IPS-15b (cell line): ENCODE measurements around the gene LKAAEAR1.
A peak's percentile ranks its signal among the peaks of the same experiment; 100 is the strongest.

Source experiments
- H3K27me3 ChIP-seq: one replicate; pipeline ENCODE4 v1.6.1; 2013; ENCODE audit warnings: low read length; ENCODE audit not compliant: control insufficient read depth, insufficient read depth
- H3K36me3 ChIP-seq: one replicate; pipeline ENCODE4 v1.6.1; 2013; ENCODE audit warnings: low read length; ENCODE audit not compliant: control insufficient read depth, insufficient read depth
- H3K4me1 ChIP-seq: one replicate; pipeline ENCODE4 v1.6.1; 2013; ENCODE audit warnings: mild to moderate bottlenecking, low read length; ENCODE audit not compliant: control insufficient read depth, insufficient read depth
- H3K4me3 ChIP-seq: one replicate; pipeline ENCODE4 v1.5.1; 2013; ENCODE audit warnings: low read depth, low read length
- H3K9ac ChIP-seq: one replicate; pipeline ENCODE4 v1.6.1; 2013; ENCODE audit warnings: low read depth, mild to moderate bottlenecking, low read length
- H3K9me3 ChIP-seq: one replicate; pipeline ENCODE4 v1.6.1; 2013; ENCODE audit warnings: mild to moderate bottlenecking, low read length; ENCODE audit not compliant: control insufficient read depth, insufficient read depth

The LKAAEAR1 gene

DNA sequence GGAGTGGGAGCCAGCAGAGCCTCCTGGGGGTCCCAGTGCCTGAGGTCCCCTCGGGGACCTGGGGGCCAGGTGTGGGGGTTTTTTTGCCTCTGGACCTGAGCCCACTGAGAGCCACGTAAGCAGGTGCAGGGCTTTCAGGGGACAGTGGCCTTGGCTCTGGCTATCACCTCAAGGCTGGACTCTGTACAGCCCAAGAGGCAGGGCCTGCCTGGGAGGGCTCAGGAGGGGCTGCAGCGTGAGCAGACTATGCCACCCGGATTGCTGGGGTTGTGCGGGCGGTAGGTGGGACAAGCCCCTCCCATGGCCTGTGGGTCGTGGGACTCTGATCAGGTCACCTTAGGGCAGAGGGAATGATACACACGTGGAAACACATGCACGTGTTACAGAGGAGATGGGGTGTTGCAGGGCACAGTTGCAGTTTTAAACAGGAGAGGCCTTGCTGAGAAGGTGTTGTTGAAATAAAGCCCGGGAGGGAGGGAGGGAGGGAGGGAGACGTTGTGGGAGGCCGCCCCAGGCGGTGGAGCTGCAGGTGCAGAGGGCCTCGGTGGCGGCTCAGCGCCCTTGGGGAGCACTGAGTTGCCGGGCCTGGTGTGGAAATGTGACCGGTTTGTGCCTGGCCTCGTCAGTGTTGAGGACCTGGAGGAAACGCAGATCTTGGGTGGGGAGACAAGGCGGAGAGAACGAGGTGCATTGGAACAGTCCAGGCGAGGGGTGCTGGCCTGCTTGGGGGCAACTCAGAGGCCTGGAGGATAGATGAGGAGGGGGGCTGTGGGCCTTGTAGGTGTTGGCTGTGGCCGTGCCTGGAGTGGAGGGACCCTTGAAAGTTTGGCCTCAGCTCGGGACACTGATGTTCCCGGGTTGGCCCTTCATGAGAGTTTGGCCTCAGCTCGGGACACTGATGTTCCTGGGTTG lies 18.9 kb downstream of the LKAAEAR1 start:
- Histone ChIP-seq H3K9ac (no peak overlapping the region), H3K9me3 (no peaks in the 10 kb centered on the region), H3K36me3 (peaks cover 6% of the 10 kb centered on the region), H3K4me3 (no peak overlapping the region), H3K4me1 (peaks cover 2% of the 10 kb centered on the region), H3K27me3 (no peaks in the 10 kb centered on the region)

DNA sequence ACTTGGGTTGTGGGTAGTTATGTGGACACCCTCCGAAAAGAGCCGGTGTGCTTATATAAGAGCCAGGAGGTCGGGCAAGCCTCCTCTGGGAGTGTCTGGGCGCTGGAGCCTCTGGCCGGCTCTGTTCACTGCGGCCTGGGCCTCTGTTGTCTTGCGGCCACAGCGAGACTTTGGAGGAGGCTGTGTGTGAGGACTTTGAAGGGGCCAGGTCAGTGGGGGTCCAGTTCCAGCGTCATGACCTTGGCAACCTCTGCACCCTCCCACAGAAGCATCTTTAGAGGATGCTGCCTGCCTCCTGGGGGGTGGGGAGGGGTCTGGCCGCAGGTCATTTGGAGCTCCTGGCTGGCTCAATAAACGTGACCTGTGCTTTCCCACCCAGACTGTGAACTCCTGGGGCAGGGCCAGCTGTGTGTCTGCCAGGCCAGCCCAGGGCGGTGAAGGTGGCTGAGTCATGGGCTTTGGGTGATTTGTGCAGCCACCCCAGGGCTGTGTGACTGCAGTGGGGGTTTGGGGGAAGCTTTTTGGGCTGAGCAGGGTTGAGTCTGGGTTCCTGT lies 20.0 kb downstream of the LKAAEAR1 start:
- Histone ChIP-seq H3K27me3 (no peaks in the 10 kb centered on the region), H3K9me3 (no peaks in the 10 kb centered on the region), H3K4me1 (peaks cover 2% of the 10 kb centered on the region), H3K9ac (no peak overlapping the region), H3K4me3 (peak overlapping the region; percentile 75), H3K36me3 (peaks cover 3% of the 10 kb centered on the region)

DNA sequence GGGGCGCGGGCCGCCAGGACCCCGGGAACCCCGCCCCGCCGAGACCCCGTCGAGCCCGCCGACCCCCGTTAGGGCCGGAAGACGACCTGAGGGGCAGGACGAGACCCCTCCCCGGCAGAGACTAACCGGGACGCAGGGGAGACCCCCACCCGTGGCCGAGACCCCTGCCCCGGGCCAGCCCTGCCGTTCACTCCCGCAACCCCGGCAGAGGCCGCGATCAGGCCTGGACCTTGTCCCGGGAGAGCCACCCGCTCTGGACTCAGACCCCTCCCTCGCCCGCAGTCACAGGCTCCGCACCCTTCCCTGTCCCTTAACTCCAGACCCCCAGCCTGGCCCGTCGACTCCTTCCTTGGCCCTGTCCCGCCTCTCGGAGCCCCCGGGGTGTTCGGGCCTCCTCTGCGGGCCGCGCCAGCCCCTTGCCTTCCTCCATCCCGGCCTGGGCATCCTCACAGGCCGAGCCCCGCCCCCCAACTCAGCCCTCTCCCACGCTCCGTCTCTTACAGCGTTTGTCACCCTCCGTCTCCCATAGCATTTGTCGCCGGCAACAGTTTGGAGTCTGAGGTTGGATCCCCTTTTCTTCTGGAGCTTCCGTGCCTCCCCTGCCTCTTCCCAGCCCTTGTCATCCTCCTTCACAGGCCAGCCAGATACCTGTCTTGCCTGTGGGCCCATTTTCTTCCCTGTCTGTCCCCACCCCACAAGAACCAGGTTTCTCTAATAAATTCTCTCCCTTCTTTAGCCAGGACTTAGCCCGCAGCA lies 20.6 kb downstream of the LKAAEAR1 start:
- Histone ChIP-seq H3K4me1 (peaks cover 2% of the 10 kb centered on the region), H3K4me3 (peak overlapping the region; percentile 75), H3K27me3 (no peaks in the 10 kb centered on the region), H3K9me3 (no peaks in the 10 kb centered on the region), H3K9ac (no peak overlapping the region), H3K36me3 (peaks cover 3% of the 10 kb centered on the region)

DNA sequence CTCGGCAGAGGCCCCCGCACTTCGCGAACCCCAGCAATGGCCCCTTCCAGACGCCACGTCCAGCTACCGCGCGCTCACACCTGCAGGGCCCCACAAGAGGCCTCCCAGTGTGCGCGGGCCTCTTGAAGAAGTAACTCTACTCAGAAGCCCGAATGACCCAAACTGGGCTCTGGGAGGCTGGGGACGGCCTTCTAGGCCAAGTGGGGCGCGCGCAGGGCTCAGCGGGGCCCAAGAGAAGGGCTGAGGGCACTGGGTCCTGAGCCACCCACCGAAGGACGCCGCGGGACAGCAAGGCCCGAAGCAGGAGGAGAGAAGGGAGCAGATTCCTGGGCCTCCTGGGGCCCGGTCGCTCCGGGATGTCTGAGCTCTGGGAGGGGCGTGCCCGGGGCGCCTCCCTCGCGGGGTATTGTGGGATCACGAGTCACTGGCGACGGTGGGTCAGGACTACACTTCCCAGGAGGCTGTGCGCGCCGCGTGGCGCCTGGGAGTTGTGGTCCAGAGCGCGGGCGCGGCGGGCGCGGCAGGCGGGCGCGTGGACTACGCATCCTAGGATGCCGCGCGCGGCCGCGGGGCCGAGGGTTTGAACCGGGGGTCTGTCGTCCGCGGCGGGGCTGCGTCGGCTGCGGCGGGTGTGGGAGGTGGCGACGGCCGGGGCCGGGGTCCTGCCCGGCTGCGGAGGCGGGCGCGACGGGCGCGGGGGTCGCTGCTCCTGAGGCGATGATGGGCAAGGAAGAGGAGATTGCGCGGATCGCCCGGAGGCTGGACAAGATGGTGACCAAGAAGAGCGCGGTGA lies 21.4 kb downstream of the LKAAEAR1 start, which contains the start of gene TCEA2:
Gene TCEA2 (plus strand): TSS at position 603 of the 793 bp plus-strand sequence. CDS start 115 bp downstream, at position 718.
- Histone ChIP-seq H3K4me3 (peak within 1 kb of the TSS; percentile 75), H3K9me3 (no peaks in the 10 kb centered on the region), H3K9ac (peak within 1 kb of the TSS; percentile 76), H3K4me1 (no peaks in the 10 kb centered on the region), H3K36me3 (no peaks in the 10 kb centered on the region), H3K27me3 (no peaks in the 10 kb centered on the region)

DNA sequence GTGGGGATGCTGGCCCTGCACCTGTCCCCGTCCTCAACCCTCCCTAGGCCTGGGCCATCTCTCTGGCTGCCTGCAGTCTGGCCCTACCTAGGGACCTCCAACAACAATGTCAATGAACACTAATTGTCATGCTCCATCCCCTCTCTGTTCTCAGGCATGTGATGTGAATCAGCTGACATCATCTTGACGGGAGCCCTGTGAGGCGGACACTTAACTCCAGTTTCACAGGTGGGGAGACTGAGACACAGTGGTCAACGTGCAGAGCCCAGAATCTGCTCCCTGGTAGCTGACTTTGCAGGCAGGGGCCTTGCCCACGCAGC lies 22.0 kb downstream of the LKAAEAR1 start:
- Histone ChIP-seq H3K4me3 (peak overlapping the region; percentile 75), H3K9ac (peak overlapping the region; percentile 76), H3K4me1 (peaks cover 2% of the 10 kb centered on the region), H3K36me3 (no peaks in the 10 kb centered on the region), H3K9me3 (no peaks in the 10 kb centered on the region), H3K27me3 (no peaks in the 10 kb centered on the region)

DNA sequence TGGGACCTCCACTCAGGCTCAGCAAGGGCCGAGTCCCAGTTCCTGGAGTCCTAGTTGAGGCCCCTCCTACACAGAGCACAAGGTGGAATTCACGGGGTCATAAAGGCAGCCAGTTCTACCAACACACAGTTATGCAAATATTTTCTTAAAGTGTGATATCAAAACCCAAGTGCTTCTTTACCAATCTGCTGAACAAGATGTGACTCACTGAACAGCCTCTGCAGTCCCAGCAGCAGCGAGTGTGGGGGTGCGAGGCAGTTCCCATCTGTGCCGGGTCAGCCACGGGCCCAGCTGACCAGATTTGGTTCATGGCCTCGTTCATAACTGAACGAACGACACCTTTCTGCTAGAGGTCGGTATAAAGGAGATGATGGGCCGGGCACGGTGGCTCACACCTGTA lies 25.7 kb downstream of the LKAAEAR1 start:
- H3K9ac ChIP-seq, result no peak overlapping the region
- H3K9me3 ChIP-seq, result no peaks in the 10 kb centered on the region
- no peaks in the 10 kb centered on the region for H3K36me3 ChIP-seq
- H3K4me3 ChIP-seq, result no peak overlapping the region
- peaks cover 6% of the 10 kb centered on the region for H3K4me1 ChIP-seq
- H3K27me3 ChIP-seq, result peaks cover 2% of the 10 kb centered on the region

DNA sequence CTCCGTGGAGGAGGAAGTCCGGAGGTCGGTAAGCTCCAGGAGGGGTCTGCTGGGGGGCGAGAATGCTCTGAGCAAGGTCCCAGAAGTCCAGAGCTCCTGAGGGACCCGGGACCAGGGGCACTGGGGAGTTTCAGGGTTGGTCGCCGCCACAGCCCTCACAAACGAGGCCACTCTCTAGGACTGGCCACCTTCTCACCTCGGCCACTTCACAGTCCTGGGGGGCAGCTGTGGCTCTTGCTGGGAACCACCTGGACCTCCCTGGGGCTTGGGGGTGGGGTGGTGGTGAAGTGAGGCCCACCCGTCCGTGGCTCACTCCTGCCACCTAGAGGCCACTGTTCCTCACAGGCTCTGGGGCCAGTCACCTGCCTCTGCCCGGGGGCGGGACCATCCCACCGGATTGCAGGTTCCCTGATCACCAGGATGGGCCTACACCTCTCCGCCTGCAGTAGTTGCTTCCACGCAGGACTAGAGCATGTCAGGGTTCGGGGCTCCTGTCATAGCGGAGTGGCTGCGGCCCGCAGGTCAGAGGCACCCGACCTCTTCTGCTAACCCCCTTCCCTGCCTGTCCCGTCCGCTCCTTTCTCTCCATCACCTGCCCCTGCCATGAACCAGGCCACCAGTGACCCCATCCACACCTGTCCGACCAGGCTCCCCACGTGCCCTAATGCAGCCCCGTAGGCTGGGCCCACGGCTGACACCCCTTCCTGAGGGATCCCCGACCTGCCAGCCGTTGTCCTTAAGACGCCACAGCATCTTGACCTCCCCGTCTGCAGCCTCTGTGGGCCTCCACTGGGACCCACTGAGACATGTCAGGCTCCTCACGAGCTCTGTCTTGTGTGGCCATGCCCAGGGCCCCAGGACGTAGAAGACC lies 26.3 kb downstream of the LKAAEAR1 start:
- no peak overlapping the region for H3K9ac ChIP-seq
- peaks cover 6% of the 10 kb centered on the region for H3K4me1 ChIP-seq
- peaks cover 2% of the 10 kb centered on the region for H3K27me3 ChIP-seq
- no peaks in the 10 kb centered on the region for H3K9me3 ChIP-seq
- H3K4me3 ChIP-seq, result peak overlapping the region; percentile 32
- H3K36me3 ChIP-seq, result no peaks in the 10 kb centered on the region

DNA sequence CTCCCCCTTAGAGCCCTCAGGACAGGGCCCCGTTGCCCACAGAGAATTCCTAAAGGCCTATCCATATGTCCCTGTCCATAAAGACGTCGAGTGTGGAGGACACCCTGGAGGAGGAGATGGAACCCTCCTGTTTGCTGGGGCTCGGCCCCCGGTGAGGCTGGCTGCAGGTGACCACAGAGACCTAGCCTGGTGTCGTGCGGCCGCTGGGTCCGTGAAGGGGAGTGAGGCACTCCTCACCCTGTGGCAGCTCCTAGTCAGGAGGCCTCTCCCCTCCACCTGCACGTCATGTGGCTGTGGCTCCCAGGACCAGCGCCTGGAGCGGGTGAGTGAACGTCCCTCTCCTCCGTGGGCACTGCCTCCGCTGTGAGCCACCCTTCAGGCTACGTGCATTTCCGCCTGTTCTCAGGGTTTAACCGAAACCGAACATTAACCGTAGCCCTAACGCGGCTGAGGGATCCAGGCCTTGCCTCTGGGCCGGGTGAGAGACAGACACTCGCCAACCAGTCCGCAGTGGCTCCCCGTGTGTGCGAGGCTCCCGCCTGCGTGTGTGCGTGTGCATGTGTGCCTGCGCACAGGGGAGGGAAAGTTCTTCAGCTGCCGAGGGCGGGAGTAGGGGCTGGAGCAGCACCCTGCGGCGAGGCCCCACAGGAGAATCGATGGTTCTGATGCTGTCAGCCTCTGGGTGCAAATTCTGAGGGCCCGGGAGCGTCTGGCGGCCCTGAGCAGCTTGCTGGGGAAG lies 27.1 kb downstream of the LKAAEAR1 start:
- Histone ChIP-seq H3K27me3 (peaks cover 6% of the 10 kb centered on the region), H3K9ac (no peak overlapping the region), H3K9me3 (no peaks in the 10 kb centered on the region), H3K36me3 (no peaks in the 10 kb centered on the region), H3K4me1 (peaks cover 6% of the 10 kb centered on the region), H3K4me3 (peak overlapping the region; percentile 32)

DNA sequence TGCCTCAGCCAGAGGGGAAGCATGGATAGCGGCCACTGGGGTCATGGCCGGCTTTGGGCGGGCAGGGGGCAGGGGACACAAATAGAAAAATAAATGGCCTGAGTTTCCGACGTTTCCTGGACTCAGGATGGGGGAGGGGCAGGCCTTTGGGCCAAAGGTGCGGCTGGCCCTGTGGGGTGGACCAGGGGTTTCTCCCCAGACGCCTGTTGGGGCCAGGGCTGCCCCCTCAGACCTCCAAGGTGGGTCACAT lies 27.6 kb downstream of the LKAAEAR1 start:
- Histone ChIP-seq H3K27me3 (peaks cover 6% of the 10 kb centered on the region), H3K4me3 (no peak overlapping the region), H3K36me3 (no peaks in the 10 kb centered on the region), H3K9ac (no peak overlapping the region), H3K4me1 (peaks cover 6% of the 10 kb centered on the region), H3K9me3 (no peaks in the 10 kb centered on the region)

DNA sequence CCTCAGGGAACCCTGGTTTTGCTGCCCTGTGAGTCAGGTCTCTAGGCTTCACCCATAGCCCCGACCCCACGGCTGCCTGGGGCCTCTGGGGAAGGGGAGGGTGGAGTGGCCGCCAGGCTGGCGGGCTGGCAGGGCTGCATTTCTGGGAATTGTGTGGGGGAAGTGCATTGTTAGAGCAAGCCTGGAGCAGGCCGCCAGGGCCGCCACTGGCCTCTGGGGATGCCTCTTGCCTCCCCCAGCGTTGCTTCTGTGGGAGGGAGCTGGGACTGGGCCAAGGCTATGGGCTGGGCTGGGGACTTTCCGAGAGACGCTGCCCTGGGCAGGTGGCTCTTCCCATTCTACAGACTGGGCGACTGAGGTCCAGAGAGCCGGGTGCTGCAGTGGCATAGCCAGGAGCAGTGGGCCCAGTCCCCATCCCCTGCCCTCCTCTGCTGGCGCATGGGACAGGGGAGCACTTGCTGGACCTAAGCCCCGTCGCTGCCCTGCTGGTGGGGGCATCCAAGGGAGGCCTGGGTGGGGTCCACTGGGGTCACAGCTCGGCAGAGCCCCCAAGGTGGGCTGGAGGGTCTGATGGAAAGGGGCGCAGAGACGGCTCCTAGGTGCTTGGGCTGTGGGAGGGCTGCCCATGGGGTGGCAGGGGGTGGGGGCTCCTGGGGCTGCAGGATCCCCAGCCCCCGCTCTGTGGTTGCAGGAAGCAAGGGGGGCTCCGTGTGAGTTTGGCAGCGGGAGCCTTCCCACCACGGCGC lies 28.1 kb downstream of the LKAAEAR1 start:
- Histone ChIP-seq H3K4me3 (no peak overlapping the region), H3K27me3 (peaks cover 6% of the 10 kb centered on the region), H3K9ac (no peak overlapping the region), H3K4me1 (peaks cover 6% of the 10 kb centered on the region), H3K9me3 (no peaks in the 10 kb centered on the region), H3K36me3 (no peaks in the 10 kb centered on the region)
